ENCODE measurements around the gene NMT2.

DNA sequence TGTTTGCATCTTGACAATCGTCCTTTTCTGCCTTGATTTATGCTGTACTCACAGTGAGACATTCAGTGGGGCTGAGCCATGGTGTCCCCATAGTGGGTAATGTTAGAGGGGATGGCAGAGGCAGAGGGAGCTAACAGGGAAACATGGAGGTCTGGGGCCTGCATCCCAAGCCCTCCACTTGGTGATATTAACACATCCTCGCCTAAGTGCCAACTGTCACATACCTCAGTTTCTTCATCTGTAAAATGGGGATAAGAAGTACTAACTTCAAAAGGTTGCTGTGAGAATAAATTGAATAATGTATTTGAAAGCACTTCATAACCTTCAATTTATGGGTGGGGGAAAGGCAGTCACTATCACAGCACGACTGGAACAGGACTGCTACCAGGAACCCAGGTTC lies 43.6 kb downstream of the NMT2 start:
- TF ChIP-seq POLR2A (IDR thresholded peaks at IDR 0.05; ENCODE audit: borderline replicate concordance, extremely low read depth, insufficient read depth, insufficient read length) = no peak
- TF ChIP-seq, protein P1, sequence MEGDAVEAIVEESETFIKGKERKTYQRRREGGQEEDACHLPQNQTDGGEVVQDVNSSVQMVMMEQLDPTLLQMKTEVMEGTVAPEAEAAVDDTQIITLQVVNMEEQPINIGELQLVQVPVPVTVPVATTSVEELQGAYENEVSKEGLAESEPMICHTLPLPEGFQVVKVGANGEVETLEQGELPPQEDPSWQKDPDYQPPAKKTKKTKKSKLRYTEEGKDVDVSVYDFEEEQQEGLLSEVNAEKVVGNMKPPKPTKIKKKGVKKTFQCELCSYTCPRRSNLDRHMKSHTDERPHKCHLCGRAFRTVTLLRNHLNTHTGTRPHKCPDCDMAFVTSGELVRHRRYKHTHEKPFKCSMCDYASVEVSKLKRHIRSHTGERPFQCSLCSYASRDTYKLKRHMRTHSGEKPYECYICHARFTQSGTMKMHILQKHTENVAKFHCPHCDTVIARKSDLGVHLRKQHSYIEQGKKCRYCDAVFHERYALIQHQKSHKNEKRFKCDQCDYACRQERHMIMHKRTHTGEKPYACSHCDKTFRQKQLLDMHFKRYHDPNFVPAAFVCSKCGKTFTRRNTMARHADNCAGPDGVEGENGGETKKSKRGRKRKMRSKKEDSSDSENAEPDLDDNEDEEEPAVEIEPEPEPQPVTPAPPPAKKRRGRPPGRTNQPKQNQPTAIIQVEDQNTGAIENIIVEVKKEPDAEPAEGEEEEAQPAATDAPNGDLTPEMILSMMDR (IDR thresholded peaks at IDR 0.05 in 2 of 3, conservative IDR thresholded peaks at IDR 0.05 in 1 of 3; ENCODE audit: borderline replicate concordance in 1 of 3, insufficient read depth in 1 of 3, low read depth in 2 of 3, low read length in 2 of 3) = no peak
- TF ChIP-seq EZH2 (IDR thresholded peaks at IDR 0.05) = no peak
- TF ChIP-seq, protein P2, sequence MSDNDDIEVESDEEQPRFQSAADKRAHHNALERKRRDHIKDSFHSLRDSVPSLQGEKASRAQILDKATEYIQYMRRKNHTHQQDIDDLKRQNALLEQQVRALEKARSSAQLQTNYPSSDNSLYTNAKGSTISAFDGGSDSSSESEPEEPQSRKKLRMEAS (IDR thresholded peaks at IDR 0.05) = no peak
- TF ChIP-seq JUND (IDR thresholded peaks at IDR 0.05) = no peak
- no peak for TF ChIP-seq RAD21 (IDR thresholded peaks at IDR 0.05; ENCODE audit: low read depth)
- TF ChIP-seq FOSL1 (IDR thresholded peaks at IDR 0.05; ENCODE audit: low read depth) = no peak
- no peak for TF ChIP-seq POLR2AphosphoS5 (IDR thresholded peaks at IDR 0.05; ENCODE audit: low read depth, low read length)
- TF ChIP-seq, protein P3, sequence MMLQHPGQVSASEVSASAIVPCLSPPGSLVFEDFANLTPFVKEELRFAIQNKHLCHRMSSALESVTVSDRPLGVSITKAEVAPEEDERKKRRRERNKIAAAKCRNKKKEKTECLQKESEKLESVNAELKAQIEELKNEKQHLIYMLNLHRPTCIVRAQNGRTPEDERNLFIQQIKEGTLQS (IDR thresholded peaks at IDR 0.05) = no peak
- TF ChIP-seq, protein P4, sequence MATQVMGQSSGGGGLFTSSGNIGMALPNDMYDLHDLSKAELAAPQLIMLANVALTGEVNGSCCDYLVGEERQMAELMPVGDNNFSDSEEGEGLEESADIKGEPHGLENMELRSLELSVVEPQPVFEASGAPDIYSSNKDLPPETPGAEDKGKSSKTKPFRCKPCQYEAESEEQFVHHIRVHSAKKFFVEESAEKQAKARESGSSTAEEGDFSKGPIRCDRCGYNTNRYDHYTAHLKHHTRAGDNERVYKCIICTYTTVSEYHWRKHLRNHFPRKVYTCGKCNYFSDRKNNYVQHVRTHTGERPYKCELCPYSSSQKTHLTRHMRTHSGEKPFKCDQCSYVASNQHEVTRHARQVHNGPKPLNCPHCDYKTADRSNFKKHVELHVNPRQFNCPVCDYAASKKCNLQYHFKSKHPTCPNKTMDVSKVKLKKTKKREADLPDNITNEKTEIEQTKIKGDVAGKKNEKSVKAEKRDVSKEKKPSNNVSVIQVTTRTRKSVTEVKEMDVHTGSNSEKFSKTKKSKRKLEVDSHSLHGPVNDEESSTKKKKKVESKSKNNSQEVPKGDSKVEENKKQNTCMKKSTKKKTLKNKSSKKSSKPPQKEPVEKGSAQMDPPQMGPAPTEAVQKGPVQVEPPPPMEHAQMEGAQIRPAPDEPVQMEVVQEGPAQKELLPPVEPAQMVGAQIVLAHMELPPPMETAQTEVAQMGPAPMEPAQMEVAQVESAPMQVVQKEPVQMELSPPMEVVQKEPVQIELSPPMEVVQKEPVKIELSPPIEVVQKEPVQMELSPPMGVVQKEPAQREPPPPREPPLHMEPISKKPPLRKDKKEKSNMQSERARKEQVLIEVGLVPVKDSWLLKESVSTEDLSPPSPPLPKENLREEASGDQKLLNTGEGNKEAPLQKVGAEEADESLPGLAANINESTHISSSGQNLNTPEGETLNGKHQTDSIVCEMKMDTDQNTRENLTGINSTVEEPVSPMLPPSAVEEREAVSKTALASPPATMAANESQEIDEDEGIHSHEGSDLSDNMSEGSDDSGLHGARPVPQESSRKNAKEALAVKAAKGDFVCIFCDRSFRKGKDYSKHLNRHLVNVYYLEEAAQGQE (IDR thresholded peaks at IDR 0.05; ENCODE audit: low read depth) = no peak
- TF ChIP-seq SP1 (IDR thresholded peaks at IDR 0.05; ENCODE audit: low read depth) = no peak
- TF ChIP-seq YY1 (IDR thresholded peaks at IDR 0.05; ENCODE audit: extremely low read depth, insufficient replicate concordance, low read depth, low read length) = no peak
- no peak for TF ChIP-seq ZFX (IDR thresholded peaks at IDR 0.05)
